Stimulated activated CD8-positive, alpha-beta memory T cell treated with anti-CD3 and anti-CD28 coated beads, Interleukin-12 subunit alpha, Interleukin-12 subunit beta, amount 100 ng/mL, for 24 hours (primary cell): ENCODE measurements around the gene CTSK.
"Not testable (repeated sequence)": the region's sequence is repeated elsewhere in the genome, so short reads cannot be mapped to it uniquely, and the experiment has no call there.

Experiments used
- DNase-seq: peaks from one replicate; pipeline ENCODE4 v3.0.0-alpha.2; 2020; ENCODE audit errors: extremely low read depth

Gene CTSK

DNA sequence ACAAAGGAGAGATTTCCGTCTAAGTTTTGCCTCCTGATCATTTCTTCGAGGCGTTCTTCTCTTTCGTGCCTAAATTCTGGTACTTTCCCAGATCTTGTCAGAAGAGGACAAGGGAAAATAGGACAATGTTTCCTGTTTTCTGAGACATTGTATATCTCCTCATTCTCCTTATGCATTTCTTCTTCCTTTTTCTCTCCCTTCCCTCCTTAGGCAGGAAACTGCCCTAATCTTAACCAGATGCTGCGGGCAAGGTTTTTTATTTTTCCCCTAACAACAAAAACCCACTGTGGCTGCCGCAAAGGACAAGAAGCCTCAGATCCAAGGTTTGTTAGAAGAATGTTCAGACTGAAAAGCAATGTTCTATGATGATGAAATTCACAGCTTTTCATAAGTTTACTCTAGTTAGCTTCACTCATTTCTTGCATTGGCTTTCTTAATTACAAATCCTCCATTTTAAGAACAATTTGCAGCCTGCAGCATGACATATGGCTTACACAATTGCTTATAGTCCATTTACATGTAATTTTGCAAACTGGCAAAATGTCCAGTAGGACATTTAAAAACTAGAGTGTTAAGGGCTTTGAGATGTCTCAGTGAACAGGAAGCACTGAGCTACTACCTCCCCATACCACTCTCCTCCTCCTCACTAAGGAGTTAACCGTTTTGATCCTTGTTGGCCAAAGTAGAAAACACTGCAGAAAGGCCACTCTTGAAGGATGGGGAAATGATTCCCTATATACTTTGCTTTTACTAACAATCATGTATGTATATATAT lies 624 bp downstream of the CTSK start:
- DNase-seq = no peak

DNA sequence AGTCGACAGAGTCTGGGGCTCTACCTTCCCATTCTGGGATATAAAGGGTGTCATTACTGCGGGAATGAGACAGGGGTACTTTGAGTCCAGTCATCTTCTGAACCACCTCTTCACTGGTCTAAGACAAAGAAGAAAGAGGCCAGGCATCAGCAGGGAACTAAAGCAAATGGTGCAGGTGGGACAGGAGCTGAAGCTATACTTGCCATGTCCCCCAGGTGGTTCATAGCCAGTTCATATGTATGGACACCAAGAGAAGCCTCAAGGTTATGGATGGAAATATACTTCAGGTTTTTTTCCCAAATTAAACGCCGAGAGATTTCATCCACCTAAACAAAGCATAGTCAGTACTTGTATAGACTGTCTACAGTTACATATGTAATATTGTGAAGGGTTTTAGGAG lies 2.2 kb downstream of the CTSK start:
- DNase-seq = no peak

DNA sequence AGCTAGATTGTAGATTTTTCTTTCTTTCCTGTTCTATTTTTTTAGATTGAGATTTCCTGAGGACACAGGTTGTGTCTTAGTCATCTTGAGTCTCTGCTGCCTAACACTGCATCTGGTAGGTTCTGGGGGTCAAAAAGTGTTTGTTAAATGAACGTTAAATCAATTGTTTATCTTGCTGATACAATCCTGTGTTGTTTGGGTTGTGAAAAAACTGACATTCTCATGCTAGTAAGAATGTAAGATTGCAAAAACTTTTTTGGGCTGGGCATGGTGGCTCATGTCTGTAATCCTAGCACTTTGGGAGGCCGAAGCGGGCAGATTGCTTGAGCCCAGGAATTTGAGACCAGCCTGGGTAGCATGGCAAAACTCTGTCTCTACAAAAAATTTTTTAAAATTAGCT lies 3.4 kb downstream of the CTSK start:
- DNase-seq = no peak

DNA sequence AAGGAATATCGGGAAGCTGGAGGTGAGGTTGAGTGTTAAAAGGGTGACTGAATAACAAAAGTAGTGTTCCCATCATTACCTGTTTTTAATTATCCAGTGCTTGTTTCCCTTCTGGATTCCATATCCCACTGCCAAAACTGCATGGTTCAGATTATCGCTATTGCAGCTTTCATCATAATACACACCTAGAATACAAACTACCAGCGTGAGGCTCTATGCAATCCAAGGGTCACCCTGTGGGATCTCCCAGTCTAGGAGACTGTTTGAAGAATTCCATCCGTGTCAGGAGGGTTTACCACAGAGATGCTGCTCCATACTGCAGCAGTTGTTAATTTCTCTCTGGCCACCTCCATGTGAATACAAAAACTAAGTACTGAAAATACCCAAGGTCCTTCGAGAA lies 9.0 kb downstream of the CTSK start:
- no peak for DNase-seq

DNA sequence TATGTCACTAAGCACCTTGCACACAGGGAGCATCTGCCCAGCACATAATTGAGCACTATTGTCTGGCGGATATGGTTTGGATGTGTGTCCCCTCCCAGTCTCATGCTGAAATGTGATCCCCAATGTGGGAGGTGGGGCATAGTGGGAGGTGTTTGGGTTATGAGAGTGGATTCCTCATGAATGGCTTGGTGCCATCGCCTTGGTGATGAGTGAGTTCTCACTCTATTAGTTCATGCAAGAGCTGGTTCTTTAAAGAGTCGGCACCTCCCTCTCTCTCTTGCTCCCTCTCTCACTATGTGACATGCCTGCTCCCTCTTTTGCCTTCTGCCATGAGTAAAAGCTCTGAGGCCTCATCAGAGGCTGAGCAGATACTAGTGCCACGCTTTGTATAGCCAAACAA lies 9.5 kb downstream of the CTSK start:
- DNase-seq = no peak

DNA sequence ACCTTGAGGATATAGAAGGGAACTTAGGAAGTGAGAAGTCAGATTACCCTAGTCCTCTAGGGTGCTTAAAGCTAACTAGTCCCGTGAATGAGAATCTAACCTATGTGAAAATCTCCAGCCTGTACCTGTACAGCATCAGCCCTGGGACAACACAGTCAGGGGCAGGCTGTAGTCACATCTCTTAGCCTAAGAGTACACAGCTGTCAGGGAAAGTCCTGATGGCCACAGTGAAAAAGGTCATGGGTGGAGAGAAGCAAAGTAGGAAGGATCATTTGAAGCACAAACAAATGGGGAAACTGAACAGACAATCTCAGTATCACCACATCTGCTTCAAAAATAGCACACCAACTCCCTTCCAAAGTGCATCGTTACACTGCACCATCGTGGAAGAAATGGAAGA lies 11.7 kb downstream of the CTSK start:
- DNase-seq = no peak

DNA sequence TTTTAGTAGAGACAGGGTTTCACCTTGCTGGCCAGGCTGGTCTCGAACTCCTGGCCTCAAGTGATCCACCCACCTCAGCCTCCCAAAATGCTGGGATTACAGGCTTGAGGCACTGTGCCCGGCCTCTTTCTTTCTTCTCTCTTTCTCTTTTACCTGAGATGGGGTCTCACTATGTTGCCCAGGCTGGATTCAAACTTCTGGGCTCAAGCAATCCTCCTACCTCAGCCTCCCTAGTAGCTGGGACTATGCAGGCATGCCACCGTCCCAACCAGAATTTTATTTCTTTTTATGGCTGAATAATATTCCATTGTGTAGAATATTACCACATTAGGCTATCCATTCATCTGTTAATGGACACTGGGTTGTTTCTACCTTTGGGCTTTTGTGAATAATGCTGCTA lies 14.3 kb downstream of the CTSK start:
- not testable (repeated sequence) for DNase-seq

DNA sequence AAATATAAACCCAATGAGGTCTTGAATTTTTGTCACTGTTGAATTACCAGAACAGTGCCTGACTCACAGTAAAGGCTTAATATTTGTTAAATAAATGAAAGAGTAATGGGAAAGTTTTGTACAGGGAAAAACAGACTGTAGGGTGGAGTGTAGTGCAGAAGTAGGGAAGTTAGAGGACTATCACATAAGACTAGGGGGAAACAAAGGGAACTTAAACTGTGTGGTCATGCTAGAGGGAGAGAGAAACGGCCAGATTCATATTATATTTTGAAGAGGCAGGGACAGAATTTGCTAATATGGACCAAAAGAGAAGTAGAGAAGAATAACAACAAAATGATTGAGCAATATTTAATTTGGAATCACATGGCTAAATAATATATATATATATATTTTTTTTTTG lies 14.8 kb downstream of the CTSK start:
- no peak for DNase-seq

DNA sequence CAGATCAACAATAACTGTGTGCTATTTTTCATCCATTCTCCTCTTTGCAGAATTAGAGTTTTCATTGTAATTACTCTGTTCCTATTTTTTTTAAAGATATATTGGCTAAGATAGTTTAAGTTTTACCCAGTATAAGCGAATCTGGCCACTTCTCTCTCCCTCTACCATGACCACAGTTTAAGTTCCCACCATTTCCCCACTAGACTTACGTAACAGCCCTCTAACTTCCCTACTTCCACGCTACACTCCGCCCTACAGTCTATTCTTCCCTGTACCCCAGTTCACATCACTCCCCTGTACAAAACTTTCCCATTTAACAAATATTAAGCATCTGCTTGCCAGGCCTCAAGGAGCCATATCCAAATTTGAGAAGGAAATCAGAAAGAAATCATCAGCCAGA lies 16.5 kb downstream of the CTSK start:
- no peak for DNase-seq

DNA sequence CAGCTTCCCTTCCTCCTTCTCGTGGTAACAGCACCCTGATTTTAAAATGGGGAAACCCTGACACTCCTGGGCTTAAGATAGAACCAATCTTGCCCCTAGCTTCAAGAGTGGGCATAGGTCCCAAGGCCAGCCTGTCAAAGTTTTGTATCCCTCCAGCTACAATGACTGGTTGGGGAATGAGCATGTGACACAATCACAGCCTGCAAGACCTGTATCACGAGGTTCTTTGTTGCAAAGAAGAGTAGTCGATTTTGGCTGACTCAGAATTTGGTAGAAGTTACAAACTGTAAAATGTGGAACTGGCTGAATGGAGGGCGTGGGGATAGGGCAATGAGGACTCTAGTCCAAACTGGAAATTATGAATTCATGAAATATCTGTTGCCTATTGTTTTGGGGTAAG lies 18.7 kb downstream of the CTSK start:
- DNase-seq = no peak

DNA sequence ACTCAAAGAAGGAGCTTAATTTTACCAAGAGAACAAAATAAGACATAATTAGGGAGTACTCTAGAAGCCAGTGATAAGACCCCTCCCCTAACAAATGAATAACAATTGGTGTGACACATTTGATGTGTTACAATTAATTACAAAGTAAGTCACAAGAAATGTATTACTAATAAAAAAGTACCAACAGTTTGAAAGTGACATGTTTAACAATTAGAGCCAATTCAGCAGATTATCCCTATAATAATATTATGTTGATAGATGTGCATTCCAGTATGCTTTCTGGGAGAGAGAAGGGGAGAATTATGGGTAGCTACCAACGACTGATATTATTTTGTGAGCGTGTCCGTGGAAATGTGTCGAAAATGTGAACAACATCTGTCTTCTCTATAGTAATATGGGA lies 19.1 kb downstream of the CTSK start:
- DNase-seq = no peak

DNA sequence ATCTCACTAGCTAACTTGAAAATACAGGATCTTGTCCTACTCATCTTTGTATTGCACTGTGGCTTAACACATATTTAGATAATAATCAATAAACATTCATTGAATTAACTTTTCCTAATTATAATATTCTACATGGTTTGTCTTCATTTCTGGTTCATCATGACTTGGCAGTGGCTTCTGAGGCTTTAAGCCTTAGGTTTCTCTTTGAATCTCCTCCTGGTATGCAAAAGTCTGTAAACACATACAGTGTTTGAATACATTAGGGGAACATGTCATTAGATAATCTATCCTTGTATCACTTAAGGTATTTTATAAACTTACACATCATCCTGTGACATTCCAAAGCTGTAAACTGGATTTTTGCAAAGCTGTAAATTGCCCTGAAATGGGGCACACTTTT lies 20.6 kb downstream of the CTSK start:
- DNase-seq = no peak

DNA sequence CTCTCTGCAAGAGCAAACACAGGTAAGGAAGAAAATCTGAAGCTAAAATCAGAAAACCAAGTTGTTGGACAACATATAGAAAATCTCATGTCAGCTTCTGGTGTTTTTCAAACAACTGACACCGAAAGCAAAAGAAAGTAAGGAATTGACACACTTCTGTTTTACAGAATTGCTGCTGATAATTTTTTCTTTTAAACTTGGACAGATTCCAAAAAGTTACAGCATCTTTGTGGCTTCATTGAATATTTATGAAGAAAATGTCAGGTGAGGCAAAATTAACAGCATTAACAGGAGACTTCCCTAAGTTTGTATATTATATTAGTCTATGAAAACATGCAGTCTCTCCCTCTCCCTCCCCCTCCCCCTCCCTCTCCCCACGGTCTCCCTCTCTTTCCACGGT lies 27.6 kb downstream of the CTSK start:
- no peak for DNase-seq

DNA sequence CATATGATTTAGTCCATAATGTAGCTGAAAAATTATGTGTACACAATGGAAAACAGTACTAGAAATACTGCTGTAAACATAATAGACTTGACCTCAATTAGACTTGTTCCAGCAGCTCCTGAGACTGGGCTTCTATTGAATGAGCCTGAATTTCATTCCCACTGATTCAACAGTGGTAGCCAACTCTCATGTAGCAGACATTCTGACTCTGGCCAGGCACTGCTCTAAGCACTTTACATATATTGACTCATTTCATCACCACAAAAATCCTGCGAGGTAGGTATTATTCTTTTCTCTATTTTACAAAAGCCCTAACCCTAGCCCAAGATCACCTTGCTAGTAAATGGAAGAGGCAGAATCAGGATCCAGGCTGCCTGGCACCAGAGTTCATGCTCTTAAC lies 29.7 kb downstream of the CTSK start:
- no peak for DNase-seq

DNA sequence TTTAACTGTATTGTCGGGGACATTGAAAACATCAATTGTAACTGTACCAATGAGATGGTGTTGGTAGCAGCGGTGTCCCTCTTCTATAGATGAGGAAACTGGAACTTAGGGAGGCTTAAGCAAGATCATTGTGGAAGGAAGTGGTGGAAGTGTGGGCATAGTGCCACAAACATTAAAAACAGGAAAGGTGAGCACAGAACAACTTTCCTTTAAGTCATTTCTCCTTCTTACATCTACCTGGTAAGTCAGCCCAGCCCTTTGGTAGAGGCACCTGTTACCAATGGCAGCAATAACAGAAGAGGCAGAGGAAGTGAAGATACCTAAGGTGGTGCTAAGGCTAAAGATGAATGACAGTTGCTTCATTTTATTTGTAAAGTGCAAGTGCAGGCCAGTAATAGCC lies 30.5 kb downstream of the CTSK start:
- no peak for DNase-seq

DNA sequence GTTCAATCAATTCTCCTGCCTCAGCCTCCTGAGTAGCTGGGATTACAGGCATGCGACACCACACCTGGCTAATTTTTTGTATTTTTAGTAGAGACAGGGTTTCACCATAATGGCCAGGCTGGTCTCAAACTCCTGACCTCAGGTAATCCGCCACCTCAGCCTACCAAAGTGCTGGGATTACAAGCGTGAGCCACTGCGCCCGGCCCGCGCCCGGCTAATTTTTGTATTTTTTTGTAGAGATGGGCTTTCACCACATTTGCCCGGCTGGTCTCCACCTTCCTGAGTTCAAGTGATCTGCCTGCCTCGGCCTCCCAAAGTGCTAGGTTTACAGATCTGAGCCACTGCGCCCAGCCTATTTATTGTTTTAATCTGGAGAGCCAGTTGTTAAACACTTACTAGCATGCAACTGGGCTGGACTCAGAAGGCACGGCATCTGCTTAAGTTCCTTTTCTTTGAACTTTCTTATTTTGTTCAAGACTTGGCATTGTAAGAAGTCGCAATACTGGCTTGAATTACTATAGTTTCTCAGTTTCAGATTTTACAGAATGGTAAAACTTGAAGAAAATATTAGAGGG lies 32.0 kb downstream of the CTSK start:
- not testable (repeated sequence) for DNase-seq

DNA sequence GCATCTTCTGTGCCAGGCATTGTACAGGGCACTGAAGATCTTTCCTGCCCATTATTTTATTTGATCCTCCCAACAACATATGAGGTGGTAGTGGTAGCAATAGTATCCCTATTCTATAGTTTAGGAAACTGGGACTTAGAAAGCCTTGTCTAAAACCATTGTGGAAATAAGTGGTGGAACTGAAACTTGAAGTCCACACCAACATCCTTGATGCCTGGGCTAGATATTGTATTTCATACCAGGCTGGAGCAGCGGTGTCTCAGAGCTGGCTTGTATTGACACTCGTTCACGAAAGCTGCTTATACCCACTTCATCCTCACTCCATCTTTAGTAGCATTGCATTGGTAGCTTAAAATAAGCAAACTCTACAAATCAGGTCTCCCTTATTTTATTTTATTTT lies 32.8 kb downstream of the CTSK start:
- no peak for DNase-seq

DNA sequence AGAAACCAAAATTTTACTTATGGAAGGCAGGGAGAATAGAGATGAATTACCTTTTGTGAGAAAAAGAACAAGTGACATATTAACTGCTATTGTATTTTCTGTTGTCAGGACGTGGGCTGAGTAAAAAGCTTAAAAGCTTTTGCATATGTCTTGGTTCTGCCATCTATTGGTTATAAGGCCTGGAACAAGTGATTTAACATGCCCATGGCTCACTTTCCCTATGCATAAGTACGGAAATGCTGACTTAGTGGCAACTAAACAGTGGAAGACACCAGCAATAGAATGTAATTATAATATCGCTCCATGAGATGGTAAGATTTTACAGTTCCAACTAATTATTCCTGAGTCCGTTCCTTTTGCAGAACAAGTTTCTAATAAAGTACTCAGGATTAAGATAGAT lies 35.7 kb downstream of the CTSK start:
- DNase-seq = no peak

DNA sequence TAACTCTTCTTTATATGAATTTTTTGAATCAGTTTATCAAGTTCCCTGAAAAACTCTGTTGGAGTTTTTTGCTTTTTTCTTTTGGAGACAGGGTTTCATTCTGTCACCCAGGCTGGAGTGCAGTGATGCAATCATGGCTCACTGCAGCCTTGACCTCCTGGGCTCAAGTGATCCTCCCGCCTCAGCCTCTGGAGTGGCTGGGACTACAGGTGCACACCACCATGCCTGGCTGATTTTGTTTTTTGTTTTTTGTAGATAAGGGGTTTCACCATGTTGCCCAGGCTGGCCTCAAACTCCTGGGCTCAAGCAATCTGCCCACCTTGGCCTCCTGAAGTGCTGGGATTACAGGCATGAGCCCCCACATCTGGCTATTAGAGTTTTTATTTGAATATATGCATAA lies 40.4 kb downstream of the CTSK start:
- DNase-seq = not testable (repeated sequence)

DNA sequence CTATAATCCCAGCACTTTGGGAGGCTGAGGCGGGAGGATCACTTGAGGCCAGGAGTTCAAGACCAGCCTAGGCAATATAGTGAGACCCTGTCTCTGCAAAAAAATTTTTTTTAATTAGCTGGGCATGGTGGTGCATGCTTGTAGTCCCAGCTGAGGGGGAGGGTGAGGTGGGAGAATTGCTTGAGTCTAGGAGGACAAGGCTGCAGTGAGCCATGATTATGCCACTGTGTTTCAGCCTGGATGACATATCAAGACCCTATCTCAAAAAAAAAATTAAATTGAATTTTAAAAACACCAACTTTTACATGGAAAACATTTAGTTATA lies 42.1 kb downstream of the CTSK start:
- not testable (repeated sequence) for DNase-seq

DNA sequence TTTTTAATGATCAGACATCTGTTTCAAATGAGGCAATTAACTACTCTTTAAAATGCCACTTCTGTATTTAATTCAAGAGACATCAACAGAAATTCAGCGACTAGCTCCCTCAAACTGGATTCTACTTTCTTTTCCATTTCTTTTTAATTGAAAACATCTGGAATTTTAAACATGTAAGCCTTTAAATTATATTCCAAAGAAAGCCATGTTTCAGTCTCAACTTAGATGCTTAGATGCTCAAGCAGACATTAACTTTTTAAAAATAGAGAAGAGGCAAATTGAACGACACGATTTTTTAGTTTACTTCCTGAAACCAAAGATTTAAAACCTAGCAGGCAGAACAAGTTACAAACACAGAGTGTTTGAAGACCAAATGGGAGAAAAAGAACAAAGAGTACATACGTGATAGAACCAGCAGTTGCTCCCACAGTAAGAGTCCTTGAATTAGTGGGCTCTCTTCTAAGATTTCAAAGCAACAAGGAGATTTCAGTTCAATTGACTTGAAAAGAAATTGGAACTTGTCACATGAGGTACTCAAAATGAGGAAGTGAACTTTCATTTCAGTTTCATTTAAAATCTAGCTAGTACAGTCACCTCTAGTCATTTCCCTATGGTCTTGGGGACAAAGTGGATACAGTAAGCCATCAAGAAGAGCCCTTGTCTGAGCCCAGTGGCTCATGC lies 42.6 kb downstream of the CTSK start, which contains the start of gene CTSS:
Gene CTSS, minus strand, starts transcription at position 483 of the 681 bp plus-strand sequence. CDS start 1,015 bp downstream, outside the sequence.
- no peak for DNase-seq

DNA sequence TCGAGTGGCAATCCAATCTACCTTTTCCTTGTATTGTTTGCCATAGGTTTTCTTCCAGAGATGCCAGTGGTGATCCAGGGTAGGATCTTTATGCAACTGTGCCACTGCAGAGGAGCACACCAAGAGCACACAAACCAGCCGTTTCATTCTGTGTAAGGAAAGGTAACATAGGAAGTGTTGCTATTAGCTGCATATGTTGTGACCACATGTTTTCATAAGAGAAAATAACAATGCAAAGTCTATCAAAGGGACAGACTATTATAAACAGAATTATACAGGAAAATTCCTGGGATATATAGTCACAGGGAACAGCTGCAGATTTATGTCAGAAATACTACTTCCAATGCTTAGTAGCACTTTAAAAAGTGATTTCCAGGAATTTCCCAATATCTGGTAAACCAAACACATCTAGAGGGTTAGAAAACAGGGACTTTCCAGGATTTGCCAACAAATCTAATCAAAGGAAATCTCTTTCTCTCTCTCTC lies 43.4 kb downstream of the CTSK start:
- no peak for DNase-seq

DNA sequence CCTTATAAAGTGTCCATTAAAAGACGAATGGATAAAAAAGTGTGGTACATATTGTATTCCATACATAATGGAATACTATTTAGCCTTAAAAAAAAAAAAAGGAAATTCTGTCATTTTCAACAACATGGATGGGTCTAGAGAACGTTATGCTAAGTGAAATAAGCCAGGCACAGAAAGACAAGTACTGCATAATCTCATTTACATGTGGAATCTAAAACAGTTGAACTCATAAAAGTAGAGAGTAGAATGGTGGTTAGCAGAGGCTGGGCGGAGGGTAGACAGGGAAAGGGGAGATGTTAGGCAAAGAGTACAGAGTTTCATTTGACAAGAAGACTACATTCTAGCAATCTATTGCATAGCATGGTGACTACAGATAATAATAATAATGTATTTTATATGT lies 45.0 kb downstream of the CTSK start:
- no peak for DNase-seq
